GM20000 (cell line): Measurements from ENCODE around the gene SMARCD1.

Experiments used
- DNase-seq: peaks from one replicate; pipeline ENCODE4 v3.0.0; 2012; ENCODE audit warnings: low spot score
- CTCF ChIP-seq: IDR thresholded peaks from 2 replicates; pipeline ENCODE4 v1.5.1; 2012; ENCODE audit warnings: mild to moderate bottlenecking, control low read depth; ENCODE audit errors: extremely low read depth, missing control alignments

Gene SMARCD1

DNA sequence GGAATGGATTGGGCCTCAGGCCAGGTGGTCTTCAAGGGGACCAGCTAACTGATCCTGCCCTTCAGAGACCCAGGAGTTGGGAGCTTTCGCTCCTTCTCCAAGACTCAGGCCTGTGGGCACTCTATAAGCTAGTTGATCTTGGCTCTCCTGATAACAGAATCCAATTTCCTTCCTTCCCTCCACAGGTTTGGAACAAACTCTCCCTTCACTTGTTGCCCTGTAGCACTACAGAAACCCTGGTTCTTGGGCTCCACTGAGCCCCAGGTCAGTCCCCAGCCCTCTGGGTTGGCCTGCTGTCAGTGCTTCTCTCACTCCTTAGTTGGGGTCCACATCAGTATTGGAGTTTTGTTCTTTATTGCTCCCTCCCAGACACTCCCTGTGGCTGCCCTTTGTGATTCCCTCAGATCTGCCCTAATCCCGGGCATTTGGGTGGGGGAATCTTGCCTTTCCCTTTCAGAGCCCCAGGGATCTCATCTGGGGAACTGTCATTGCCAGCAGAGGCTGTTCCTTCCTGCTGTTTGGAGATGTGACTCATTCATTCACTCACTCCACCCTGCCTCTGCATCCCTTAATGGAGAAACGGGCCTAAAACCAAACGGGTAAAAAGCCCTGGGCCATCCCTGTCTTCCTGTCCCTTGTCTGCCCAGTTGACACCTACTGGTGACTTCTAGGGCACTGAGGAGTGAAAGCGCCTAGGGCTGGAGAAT lies 14.3 kb downstream of the SMARCD1 start:
- no peak for DNase-seq
- no peak for TF ChIP-seq CTCF

GRCh38 chr12:50100561-50100960 lies 15.4 kb downstream of the SMARCD1 start:
- TF ChIP-seq CTCF, result no peak
- no peak for DNase-seq

DNA sequence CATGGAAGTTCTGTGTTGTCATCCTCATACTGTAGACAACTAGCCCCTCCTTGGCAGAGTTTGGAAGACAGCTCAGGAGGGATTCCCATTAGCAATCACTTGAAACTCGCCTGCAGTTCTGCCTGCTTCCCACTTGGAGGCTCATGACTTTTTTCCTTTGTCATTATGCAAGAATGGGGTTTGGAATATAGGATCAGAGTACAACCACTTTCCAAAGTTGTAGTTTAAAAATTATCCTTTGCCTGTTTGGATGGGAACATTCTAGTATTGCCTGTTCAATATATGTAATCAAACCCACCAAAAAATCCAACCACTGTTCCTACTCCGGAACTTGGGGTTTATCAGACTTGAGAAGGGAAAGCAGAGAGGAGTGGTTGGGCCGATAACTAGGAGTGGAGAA lies 16.5 kb downstream of the SMARCD1 start:
- no peak for TF ChIP-seq CTCF
- no peak for DNase-seq

DNA sequence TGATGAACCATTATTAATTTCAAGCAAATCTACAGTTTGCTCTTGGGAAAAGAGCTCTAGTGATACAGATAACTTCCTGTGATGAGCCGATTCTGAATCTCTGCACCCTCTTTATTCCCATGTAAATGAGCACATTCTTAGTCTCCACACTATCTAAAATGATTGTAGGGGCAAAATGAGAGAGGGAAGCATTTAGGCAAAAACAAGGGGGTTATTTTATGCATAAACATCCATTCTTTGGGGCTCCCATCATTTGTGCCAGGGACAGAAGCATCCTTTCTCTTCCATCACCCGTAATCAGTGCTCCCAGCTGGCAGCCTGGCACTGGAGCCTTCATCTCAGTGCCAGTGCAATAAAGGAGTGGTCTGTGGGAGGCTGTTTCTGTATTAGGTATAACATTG lies 17.0 kb downstream of the SMARCD1 start:
- TF ChIP-seq CTCF, result no peak
- DNase-seq, result no peak

DNA sequence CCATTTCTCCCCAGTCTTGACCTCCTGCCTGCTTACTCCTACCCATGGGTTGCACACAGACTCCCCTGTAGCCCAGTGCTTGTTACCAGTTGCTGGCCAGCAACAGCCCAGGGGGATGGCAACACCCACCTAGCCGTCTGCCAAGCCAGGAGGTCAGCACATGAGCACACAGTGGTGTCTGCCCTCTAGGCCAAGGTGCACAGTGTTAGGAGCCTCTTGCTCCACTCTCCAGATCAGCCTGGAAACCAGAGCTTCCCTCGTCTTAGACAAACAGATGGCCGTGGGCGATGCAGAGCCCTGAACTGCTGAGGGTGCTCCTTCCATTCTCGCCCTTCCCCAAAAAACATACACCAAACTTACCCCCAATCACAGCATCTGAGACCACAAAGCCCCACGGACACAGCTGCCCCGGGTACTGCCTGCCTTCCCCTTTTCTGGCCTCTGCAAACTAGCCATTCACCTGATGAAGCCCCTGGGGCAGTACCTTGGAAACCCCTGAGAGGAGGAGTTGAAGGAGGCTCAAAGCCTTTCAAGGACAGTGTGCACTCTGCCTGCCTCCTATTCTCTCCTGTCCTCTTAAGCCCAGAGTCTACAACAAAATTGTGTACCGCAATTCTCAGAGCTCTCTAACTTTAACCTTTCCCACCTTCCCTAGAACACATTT lies 17.6 kb downstream of the SMARCD1 start:
- TF ChIP-seq CTCF, result no peak

DNA sequence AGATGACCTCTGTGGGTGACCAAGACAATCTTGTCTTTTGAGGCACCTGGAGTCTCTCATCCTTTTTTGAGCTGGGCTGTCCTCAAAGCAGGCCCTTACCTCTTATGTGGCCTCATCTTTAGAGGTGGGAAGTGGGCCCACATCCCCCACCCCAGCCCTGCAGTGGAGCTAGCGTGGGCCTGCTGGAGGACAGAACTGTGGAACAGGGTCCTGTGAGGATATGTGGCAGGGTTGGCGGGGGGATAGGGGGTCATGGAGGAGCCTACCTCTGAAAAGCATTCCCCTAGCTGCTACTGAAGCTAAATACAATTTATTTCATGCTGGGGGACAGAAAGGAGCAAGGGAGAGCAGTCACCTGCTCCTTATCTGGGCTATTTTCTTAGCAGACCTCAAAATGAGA lies 18.2 kb downstream of the SMARCD1 start:
- TF ChIP-seq CTCF, result no peak
- no peak for DNase-seq

More for the DNA sequence above, 17.6 kb downstream of the SMARCD1 start:
- no peak for DNase-seq

DNA sequence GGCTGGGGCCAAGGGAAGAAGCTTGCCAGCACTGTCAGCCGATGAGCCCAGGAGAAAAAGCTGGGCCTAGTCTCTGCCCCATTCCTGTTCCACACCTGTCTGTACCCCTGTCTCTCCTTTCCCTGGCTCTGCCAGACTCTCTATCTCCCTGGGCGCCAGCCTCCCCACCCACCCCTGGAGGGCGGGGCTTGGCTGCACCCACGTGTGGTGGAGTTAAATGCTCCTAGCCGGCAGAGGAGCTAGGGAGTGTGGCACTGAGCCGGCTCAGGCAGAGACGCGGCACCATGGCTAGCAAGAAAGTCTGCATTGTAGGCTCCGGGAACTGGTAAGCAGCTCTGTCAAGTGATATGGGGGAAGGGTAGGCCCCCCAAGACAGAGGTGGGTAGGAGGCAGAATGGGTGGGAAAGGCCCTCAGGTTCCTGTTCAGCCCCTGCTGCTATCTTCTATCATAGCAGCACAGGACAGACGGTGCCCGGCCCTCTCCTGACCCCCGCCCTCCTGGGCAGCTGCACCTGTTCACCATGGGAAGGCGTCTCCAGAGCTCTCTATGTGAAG lies 18.7 kb downstream of the SMARCD1 start, which contains the start of gene GPD1:
Gene GPD1, plus strand, starts transcription at position 242 of the 555 bp plus-strand sequence. Its CDS starts 43 bp downstream, at position 285.
- no peak for TF ChIP-seq CTCF

More for the DNA sequence above, 18.7 kb downstream of the SMARCD1 start, which contains the start of gene GPD1:
- no peak for DNase-seq
